NCI-H2227 treated with DMSO at 0.1 percent for 48 hours (cell line): ENCODE measurements around the gene USB1.
"Not testable (repeated sequence)": the region's sequence is repeated elsewhere in the genome, so short reads cannot be mapped to it uniquely, and the experiment has no call there.

Experiments
- DNase-seq: peaks from one replicate; lab custom pipeline; 2025; lab: John Stamatoyannopoulos, UW

Gene USB1

DNA sequence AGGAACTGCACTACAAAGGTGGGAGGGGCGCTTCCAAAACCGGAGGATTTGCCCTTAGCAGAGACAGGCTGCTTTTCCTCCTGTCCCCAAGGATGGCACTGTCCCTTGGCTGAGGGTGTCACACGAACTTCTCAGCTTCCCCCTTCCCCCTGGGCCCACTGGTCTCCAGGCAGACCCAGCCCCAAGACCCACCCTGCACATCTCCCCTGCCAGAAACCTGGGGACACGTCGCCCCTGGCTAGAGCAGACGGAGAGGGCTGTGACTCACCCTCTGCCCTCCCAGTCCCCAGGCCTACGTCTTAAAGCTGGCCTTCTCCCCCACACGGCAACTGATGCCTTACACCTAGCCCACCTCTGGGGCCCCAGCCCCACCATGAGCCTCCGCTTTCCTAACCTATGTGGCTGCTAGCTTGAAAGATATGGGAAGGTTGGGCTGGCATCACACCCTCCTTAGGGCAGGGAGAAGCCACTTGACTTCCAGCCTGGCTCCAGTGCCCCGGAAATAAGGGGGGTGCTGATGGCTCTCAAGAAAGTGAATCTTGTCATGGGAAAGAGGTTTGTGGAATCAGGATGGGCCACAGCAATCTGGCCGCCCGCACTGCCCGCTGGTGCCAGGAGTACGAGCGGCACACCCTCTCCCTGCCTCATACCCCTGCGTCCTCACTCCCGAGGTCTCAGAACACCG, 5.3 kb upstream of the USB1 start:
- DNase-seq, result no peak

DNA sequence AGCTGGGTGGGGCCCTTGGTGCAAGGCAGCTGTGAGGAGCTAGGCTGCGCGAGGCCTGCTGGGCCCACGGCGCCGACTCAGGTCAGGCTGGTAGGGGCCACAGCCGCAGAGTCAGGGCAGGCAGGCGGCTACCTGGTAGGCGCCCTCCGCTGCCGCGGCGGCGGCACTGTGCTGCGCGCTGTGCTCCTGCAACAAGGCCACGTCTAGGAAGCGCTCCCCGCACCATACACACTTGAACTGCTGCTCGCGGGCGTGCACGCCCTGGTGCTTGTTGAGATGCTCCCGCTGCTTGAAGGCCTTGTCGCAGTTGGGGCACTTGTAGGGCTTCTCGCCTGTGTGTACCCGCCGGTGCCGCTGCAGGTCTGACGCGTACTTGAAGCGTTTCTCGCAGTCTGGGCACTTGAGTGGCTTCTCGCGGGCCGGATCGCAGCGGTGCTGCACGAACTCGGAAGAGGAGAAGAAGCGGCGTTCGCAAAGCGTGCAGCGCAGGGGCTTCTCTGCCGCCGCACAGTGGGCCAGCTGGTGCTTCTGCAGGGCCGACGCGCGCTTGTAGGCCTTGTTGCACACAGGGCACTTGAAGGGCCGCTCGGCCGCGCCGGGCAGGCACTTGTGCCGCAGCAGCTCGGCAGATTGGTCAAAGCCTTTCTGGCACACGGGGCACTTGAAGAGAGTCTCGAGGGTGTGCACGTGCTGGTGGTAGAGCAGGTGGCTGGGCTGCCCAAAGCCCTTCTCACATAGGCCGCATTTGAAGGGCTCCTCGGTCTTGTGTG, 4.6 kb upstream of the USB1 start:
- DNase-seq, result no peak

DNA sequence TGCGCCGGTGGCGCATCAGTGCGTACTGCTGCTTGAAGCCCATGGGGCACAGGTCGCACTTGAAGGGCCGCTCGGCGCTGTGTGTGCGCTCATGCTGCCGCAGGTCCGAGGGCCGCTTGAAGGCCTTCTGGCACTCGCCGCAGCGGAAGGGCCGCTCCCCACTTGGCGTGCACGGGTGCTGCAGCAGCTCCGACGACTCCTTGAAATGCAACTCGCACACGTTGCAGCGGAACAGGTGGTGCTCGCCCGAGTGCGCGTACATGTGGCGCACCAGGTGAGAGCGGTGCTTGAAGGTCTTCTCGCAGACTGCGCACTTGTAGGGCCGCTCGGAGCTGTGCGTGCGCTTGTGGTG, 4.1 kb upstream of the USB1 start:
- DNase-seq, result no peak

DNA sequence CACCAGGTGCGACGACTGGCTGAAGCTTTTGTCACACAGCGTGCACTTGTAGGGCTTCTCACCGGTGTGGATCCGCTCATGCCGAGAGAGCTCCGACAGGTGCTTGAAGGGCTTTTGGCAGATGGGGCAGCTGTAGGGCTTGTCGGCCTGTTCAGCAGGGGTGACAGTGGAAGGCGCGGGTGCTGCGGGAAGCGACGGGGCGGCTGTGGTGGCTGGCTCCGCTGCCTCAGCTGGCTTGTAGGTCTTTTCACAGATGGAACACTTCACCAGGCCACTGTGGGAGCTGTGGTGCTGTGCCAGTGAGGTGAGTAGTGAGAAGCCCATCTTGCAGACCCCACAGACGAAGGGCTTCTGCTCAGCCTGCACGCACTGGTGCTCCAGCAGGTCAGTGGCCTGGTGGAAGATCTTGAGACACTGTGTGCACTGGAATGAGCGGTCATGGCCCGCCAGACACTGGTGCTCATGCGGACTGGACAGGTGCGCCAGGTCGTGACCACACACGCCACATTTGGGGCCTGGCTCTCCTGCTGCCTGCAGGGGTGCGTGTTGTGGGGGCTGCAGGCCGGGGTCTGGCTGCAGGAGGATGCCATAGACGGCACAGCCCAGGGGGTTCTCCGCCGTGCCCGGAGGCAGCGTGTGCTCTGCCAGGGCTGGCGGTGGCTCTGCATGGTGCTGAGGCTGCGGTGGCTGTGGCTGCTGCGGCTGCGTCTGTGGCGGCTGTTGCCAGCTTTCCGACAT, 3.5 kb upstream of the USB1 start:
- DNase-seq, result no peak

DNA sequence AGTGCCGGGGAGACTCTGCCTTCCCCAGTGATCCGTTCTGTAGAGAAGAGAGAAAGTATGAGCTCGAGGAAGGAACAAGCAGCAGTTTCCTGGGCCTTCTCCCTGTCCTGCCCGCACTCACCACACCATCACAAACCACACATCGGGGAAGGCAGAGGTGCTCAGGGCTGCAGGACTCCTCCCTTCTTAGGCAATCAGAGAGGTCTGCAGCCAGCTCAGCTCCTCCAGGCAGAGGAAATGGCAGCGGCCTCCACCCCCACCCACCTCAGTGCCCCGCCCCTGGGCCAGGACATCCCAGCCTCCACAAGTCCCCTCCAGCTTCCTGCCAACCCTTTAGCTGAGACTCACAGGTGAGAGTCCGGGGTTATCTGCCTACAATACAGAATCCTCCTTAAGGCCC, 2.7 kb upstream of the USB1 start:
- DNase-seq, result no peak

DNA sequence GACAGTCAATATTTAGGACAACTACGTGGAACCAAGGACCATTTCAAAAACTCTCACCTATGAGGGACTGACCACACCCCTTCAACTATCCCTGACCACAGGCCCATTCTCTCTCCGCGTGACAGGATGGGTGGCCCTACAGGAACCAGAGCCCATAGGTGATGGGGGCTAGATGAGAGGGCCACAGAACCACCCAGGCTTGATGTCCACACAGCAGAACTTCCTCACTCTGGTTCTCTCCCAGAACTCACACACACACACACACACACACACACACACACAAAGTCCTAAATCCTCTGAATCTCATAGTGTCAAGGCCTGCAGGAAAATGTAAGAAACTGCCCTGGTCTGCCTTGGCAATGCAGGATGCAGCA, 2.2 kb upstream of the USB1 start:
- no peak for DNase-seq

DNA sequence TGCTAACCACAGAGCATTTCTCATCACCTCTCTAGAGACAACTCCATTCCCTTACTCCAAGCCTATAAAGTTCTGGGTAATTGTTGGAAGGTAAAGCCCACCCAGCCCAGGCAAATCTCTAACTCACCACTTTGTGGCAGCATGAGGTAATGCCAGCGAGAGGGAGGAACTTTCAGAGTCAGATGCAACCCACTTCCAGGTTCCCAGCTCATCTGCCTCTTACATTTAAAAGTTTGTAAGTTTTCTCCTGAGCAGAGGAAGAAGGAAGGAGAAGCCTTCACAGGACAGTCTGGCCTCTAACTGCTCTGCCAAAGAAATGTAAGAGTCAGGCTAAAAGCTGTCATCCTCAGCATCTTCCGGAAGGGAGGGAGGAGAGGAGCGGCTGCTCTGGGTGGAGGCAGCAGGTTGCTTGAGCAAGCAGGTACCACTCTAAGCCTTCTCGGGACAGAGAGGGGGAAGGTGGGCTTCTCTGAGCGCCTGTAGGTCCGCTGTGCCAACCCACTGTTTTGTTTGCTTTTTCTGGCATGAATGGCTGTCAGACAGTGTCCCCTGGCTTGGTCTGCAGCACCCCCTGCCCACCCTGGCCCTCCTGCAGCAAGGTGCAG, 1.7 kb upstream of the USB1 start:
- DNase-seq, result no peak

DNA sequence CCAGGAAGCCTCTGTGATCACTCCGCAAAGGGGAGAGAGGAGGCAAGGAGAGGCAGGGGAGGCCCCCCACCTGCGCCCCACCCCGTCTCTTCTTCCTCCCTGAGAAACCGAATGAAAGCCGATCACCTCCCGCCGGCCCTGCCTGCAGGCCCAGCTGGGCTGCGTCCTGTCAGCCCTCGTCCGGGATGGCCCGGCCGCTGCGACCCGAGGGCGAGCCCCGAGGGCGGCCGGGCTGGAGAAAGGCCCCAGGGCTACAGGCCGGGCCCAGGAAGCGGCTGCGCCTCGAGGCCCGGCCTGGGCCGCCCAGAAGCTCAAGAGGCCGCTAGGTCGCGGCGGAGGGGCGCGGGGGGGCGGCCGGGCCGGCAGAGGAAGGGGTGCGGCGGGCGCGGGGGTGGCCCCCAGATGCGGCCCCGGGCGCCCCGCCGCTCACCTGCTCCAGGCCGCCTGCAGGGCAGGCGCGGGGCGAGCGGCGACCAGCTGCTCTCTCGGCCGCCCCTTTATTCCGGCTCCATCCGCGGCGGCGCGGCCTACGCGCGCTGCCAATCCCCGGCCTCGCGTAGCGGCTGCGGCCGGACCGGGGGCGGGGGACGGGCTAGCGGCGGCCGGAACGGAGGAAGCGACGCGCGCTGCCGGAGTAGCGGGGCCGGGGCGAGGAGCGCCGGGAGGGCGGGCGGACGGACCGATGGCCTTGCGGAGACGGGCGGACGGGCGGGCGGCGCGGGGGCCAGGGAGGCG, 1.1 kb upstream of the USB1 start, which contains the start of gene ZNF319:
TSS of gene ZNF319 (minus strand) at position 702 of the 735 bp plus-strand sequence. CDS start 2,407 bp downstream, outside the sequence.
- DNase-seq, result no peak

DNA sequence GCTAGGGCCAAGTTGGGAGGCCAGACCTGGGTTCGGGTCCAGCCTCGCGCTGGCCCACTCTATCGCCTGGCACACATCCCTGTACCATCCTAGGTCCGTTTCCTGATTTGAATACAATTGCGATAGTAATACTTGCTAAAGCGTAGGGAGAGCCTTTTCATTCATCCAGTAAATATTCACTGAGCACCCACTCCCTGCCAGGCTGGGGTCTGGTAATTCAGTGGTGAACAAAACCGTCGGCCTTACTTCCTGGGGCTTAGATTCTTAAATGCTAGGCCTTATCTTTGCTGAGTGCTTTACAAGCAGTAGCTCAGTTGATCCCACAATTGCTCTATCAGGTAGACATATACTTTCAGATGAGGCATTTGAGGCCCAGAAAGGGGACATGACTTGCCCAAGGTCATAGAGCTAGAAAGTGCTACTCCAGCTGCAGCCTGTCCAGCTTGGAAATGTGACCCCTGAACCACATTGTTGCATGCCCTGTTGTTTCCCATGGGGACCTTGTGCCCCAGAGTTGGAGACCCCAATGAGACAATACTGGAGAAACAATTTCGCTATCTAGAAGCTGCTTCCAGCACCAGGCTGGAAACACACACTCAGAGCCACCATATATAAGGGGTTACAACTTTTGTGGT, 691 bp downstream of the USB1 start:
- DNase-seq, result no peak

DNA sequence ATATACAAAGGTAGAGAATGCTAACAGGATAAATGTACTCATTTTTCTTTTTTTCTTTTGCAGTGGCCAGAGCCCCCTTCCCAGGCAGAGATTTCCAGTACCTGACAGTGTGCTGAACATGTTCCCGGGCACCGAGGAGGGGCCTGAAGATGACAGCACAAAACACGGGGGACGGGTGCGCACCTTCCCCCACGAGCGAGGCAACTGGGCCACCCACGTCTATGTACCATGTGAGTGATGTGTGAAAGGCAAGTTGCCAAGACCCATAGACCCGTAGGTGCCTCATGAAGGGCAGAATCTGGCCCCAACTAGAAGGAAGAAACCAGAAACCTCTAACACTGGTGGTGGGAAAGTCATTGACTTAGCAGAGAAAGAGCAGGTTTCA, 1.2 kb downstream of the USB1 start:
- DNase-seq, result no peak

DNA sequence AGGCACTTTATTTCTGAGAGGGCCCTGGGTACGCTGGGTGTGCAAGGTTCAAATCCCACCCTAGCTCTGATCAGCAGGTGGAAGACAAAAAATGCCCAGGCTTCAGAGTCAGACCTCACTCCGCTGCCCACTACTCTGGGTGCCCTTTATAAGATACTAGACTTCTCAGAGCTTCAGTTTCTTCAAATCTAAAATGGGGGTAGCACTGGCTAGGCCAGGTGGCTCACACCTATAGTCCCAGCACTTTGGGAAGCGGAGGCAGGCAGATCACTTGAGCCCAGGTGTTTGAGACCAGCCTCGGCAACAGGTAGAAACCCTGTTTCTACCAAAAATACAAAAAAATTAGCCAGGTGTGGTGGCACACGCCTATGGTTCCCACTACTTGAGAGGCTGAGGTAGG, 1.7 kb downstream of the USB1 start:
- no peak for DNase-seq

DNA sequence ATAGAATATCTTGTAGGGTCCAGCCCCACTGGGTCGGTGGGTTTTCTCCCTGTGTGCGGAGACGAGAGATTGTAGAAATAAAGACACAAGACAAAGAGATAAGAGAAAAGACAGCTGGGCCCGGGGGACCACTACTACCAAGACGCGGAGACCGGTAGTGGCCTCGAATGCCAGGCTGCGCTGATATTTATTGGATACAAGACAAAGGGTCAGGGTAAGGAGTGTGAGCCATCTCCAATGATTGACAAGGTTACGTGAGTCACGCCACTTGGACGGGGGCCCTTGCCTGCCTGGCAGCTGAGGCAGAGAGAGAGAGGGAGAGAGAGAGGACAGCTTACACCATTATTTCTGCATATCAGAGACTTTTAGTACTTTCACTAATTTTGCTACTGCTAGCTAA, 3.5 kb downstream of the USB1 start:
- not testable (repeated sequence) for DNase-seq

DNA sequence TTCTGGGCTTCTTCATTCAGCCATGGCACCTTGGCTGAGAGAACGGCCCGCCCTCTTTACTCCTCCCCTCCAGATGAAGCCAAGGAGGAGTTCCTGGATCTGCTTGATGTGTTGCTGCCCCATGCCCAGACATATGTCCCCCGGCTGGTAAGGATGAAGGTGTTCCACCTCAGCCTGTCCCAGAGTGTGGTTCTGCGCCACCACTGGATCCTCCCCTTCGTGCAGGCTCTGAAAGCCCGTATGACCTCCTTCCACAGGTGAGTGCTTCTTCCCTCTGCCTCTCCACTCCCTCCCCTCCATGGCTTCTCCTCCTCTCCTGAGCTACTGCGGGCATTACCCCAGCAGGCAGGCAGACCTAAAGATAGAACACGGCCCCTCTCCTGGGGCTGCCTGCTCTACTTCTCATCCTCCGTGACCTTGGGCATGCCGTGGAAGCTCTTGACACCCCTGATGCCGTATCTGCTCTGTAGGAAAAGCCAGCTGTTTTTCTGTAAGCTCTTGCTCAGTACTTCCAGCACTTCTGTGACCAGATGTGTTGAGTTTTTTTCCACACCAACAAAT, 8.7 kb downstream of the USB1 start:
- no peak for DNase-seq

DNA sequence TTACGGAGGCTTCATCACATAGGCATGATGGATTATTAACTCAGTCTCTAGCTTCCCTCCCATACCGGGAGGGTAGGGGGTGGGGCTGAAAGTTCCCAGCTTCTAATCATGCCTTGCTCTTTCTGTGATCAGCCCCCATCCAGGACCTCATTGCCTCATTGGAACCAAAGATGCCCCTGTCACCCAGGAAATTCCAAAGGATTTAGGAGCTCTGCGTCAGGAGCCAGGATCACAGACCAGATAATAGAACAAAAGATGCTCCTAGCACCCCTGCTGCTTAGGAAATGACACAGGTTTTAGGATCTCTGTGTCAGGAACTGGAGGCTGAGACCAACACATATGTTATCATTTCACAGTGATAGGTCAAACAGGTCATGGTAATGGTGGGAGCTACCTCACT, 9.7 kb downstream of the USB1 start:
- DNase-seq, result no peak

DNA sequence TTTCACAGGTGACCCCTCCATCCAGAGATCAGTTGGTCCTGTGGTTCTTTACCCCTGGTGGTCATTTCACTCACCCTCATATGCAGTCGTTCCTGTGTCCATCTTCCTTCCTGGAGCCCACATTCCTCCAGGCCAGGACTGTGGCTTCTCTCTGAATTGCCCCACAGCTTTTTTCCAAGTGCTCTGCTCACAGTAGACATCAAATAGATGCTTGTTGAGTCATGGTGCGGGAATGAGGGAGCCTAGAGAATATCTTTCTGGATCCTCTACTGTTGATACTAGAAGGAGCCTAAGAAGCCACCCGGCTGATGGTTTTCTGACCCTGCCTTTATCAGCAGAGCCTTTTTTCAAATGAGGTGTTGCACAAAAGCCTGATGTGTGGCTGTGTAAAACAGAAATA, 10.4 kb downstream of the USB1 start:
- DNase-seq, result no peak

DNA sequence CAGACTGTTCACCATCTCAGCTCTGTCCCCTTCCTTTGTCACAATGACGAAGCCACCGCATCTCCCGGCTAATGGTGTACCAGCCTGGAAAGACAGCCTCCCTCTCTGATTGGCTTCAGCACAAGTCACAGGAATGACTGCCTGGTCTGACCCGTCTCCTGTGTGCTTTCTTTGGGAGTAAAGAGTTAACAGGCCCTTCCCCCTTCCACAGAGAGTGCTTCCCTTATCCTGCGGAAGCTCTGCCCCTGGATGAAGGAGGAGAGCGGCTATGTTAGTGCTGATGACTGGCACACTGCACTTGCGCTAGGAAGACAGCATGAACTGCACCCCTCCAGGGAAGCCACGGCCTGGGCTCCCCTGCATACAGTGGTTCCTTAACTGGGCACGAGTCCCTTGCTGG, 11.3 kb downstream of the USB1 start:
- DNase-seq, result no peak

DNA sequence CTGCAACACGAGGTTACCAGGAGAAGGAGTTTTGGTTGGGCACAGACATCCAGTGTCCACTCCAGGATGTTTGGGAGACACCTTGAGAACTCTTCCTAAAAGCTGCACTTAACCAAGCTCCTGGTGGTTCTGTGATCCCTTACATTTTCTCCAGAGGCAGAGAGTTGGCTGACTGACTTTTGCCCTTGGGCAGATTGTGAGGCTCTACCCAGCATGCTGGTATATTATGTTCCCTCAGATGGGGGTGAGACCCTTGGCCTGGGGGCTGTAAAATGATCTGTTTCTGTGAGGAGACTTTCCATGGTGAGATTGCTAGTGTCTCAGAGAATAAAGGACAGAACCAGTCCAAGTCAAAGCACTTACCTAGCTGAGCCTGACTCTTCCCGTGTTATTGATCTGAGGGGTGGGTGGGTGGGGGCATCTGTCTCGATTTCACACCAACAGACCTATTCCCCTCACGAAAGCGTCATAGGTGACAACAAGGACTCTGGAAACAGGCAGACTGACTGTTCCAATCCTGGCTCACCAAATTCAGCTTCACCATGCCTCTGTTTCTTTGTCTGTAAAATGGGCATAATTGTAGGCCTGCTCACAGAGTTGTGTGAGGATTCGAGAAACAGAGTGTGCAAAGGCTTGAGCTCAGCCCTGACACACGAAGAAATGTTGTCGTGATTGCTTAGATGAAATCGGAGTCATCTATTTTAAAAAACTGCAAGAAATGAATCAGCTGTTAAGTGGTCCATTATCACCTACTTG, 12.2 kb downstream of the USB1 start:
- DNase-seq, result no peak

DNA sequence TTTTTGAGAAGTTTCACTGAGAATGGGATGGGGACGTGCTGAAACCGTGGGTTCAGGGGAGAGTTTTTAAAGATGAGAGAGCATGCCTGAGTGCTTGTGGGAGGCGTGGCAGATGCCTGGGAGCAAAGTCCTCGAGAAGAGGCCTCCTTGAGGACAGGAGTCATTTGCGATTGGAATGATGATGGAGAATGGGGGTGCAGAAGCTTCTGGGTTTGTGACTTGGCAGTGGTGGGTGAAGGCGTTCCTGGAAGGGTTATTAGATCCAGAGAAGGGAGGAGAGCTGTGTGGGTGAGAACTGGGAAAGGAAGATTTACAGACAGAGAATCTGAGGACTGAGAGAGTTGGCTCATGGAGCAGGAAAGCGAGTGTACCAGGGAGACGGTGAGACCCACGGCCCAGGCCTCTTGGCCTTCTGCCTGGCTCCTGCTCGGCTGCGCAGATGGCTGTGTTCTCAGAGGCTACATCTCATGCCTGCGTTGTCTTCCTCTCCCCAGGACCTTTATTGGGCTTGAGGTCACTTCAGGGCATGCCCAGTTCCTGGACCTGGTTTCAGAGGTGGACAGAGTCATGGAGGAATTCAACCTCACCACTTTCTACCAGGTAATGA, 15.7 kb downstream of the USB1 start:
- DNase-seq, result no peak

DNA sequence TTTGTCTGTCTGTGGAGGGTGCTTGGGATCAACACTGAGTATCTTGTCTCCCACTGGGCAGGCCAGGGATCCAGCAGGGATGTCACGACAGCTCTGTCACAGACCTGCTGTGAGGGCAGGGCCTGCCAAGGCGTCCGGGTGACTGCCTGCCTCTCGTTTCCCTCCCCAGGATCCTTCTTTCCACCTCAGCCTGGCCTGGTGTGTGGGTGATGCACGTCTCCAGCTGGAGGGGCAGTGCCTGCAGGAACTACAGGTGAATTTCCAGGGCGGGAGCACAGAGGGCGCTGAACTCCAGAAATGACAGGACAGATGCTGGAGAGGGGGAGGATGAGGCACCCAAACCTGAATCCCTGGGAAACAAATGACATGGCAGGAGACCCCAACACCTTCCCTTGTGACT, 17.6 kb downstream of the USB1 start:
- no peak for DNase-seq
